Activated naive CD4-positive, alpha-beta T cell treated with anti-CD3 and anti-CD28 coated beads, Interleukin-2, amount 50 U/mL, for 16 hours (primary cell): ENCODE data around the gene CFAP100.

ENCODE experiments used
- DNase-seq: peaks from one replicate; pipeline ENCODE4 v3.0.0-alpha.2; 2020

CFAP100 gene

DNA sequence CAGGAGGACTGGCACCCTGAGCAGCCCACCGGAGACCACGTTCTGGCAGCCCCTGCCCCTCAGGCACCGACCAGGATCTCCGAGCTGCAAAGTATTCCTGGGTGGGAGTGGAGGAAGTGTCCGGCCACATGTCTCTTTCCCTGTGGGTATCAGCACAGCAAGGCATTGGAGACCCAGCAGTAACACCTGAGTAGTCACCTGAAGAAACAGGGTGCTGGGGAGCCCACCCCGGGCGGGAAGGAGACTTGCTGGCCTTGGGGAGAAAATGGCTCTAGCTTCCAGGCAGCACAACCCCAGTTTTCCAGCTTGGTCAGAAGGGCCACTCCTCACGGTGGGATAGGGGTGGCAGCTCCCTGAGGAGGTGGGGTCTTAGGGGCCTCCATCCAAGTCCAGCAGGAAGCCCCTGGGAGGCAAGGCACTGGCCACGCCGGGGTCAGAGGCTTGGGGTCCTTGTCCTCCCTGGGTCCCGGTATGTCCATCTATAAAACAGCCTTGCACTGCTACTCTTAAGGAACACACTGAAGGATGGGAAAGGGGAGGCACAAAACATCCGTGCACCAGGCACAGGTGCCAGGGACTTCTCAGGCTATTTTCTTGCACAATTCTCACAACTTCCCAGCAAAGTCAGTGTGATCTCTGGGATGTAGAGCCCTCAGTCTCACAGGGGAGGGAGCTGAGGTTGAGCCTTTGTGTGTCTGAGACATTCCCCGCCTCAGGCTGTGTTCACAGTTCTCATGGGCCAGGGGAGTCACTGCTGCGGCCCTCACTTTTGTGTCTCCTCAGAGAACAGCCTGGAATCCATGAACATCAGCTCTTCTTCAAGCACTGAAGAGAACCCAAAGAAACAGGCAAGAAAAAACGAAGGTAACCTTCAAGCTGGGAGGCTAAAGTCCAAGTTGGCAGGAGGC lies 11.9 kb downstream of the CFAP100 start:
- DNase-seq: no peak

- DNase-seq: no peak
These were observed 12.8 kb downstream of the CFAP100 start for GRCh38 chr3:126407412-126408044.

- DNase-seq: no peak
These were observed 13.4 kb downstream of the CFAP100 start for GRCh38 chr3:126408099-126408498.

- no peak for DNase-seq
These were observed 18.4 kb downstream of the CFAP100 start for GRCh38 chr3:126412841-126413692.

GRCh38 chr3:126413693-126414080 lies 19.0 kb downstream of the CFAP100 start:
- no peak for DNase-seq

DNA sequence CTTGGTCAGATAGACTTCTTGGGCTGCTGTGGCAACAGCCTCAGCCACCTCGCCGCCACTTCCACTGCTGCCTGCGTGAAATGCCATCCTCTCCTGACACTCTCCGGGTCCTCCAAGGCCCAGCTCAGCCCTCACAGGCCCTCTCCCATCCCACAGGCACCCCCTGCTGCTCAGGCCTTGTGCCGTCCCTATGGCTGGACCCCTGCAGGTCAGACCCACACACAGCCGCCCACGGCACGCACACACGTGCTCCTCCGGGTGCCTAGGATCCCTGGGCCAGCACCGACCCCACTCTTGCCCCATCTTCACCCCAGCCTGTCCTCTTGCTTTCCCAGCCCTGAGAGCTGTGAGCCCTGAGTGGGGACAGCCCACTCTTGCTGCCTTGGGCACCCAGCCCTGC lies 19.7 kb downstream of the CFAP100 start:
- DNase-seq: no peak

- no peak for DNase-seq
These were observed 20.4 kb downstream of the CFAP100 start for GRCh38 chr3:126414961-126415660.

DNA sequence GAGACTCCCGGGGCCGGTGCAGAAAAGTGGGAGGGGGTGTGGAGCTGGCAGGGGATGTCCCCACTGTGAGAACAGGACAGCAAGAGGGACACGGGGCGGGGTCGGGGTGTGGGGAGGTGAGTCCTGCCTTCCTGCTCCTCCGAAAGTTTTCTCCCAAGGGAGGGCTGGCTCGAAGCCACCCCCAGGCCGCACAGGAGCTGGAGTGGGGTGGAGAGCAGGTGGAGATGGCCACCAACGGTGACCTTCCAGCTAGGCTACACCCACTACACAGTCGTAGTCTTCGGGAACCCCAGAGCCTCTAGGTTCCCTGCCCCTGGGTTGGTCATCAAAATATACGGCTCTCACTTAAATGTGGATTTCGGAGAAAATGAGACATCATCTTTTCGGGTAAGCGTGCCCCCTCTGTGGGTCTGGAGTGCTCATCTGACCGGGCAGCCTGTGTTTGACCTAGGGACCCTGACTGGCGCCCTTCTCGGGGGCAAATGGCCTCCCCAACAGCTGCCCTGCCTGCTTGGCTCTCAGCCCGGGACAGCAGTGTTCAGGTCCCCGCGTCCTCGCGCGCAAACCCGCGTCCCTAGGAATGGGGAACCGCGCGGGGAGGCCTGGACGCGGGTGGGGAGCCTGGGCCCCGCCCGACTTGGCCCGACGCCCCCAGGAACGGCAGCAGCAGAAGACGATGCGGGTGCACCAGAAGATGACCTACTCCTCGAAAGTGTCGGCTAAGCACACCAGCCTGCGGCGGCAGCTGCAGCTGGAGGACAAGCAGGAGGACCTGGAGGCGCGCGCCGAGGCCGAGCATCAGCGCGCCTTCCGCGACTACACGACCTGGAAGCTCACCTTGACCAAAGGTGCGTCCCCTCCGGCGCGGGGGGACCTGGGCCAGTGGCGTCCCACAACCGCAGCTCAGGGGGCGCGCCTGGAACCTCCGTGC lies 21.2 kb downstream of the CFAP100 start:
- DNase-seq: no peak

DNA sequence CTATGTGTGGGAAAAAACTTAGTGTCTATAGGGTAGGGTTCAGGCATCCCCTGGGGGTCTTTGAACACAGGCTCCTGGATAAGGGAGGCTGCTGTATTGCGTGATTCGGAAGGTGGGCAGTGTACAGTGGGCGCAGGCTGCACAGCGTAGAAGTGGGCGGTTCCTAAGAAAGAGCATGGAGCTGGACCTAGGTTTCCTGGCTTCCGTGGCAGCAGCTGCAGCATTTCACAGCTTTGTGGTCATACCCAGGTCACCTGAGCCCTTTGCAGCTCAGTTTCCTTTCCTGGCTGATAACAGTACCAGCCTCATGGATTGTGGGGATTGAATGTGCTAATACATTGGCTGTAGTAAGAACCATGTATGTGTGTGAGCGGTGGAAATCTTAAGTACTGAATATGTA lies 22.2 kb downstream of the CFAP100 start:
- DNase-seq: no peak

GRCh38 chr3:126417515-126417914 lies 22.8 kb downstream of the CFAP100 start:
- DNase-seq: no peak

DNA sequence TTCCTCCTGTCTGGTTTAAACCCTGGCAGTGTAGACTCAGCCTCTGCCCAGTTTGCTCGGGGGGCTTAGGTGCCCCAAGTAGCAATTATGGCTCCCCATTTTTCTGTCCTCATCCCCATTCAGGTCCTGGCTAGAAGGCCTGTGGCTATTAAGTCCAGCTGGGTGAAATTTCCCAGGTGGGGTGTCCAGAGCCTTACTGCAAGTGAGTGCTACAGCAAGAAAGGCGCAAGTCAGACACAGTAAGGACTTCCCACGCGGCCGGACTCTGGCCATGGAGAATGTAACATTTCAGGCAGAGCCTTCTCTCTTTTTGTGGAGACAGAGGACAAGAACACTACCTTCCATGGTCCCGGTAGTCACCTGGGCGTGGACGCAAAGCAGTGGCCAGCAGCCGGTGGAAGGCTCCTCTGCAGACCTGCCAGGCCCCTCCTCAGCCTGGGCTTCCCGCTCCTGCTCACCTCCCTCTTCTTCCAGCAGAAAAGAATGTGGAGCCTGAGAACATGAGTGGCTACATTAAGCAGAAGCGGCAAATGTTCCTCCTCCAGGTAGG lies 23.3 kb downstream of the CFAP100 start:
- DNase-seq: no peak

- DNase-seq: no peak
These were observed 24.0 kb downstream of the CFAP100 start for GRCh38 chr3:126418661-126419131.

DNA sequence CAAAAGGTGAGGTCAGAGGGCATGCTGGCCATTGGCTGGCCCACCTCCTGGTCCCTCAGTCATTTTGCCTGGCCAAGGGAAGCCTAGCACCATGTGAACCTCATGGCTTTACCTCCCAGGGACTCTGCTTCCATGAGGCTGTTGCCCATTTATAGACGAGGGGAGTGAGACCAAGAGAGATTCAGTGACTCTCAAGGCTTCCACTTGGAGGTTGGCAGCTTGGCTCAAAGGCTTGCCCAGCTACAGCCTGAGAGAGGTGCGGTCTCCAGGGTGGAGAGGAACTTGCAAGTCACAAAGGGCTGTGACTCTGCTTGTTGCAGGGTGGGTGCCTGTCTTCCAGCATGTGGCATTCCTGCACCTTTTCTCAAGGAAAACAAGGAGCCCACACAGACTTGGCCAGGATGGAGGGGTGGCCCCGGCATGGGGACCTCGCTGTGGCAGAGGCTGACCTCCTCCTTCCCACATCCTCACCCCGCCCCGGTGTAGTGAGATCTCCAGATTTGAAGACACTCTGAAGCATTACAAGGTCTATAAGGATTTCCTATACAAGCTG lies 24.5 kb downstream of the CFAP100 start:
- DNase-seq: no peak

- DNase-seq: no peak
These were observed 25.4 kb downstream of the CFAP100 start for GRCh38 chr3:126419886-126420786.

GRCh38 chr3:126421573-126422119 lies 26.9 kb downstream of the CFAP100 start:
- no peak for DNase-seq

DNA sequence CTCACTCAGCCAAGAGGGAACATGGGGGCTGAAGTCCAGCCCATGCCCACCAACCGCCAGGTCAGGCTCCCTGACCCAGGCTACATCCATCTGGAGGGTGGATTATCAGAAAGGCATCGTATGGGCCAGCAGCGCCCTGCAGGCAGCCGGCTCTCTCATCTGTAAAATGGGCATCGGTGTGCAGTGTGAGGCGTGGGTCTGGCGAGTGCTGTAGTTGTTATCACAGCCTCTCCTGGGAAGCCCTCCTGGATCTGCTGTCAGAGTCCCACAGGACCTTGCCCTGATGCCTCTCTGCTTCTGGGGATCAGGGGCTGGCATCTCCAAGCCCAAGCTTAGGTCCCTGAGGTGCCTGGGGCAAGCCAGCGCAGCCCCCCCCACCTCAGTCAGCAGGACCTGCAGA lies 27.4 kb downstream of the CFAP100 start:
- no peak for DNase-seq

DNA sequence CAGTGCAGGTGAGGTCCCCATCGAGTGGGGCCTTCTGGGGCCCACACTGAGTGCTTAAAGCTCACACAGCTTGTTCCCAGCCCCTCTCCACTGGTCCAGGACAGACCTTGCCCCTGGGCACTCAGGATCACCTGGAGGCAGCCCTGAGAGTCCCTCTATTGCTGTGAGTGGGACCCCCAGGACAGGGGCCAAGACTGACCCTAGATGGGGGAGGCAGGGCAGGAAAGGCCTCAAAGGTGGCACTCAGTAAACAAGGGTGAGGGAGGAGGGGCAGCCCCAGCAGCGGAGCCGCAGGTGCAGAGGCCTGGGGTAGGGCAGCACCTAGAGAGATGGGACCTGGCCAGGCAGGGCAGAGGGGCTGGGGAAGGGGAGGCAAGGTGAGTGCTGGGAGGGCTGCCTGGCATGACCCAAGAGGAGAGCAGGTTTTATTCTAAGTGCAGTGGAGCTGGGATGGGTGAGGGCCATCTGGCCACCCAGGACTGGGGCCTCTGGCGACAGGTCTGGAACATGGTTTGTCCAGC lies 27.9 kb downstream of the CFAP100 start:
- DNase-seq: no peak

DNA sequence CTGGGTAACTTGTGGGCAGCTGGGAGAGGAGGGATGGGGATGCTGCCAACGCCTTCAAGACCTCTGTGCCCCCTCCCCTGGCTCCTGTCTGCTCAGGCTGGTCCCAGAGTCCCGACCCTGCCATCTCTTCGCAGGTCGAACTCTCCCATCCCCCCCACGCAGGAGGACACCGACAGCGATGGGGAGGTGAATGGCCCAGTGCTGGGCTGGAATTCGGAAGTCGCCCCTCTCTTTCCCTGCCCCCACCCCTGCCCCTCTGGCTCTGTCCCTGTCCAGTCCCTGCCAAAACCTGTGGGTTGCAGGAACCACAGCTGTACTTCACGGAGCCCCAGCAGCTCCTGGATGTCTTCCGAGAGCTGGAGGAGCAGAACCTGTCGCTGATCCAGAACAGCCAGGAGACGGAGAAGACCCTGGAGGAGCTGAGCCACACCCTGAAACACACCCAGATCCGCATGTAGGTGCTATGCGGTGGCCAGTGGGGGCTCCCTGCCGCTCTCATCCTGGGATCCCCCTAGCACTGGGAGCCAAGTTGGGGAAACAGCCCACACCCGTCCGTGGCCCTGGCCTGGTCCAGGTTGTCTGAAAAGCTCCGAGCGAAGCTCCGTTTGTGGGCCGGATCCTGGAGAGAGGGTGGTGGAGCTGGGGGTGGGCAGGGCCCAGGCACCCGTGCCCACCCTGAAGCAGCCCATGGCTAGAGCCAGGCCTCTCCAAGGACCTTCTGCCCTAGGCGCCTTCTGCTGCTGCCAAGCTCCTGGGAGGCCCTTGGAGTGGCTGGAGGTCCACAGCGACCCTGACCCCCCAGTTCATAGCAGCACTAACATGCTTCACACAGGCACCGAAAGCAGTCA lies 28.7 kb downstream of the CFAP100 start:
- no peak for DNase-seq
